Measurements from ENCODE around the gene PRKCH.

GRCh38 chr14:61581955-61582615, 260.7 kb downstream of the PRKCH start:
- TF ChIP-seq CTCF (IDR thresholded peaks at IDR 0.05) = no peak
- TF ChIP-seq POLR2A (IDR thresholded peaks at IDR 0.05) = no peak
- TF ChIP-seq POLR2AphosphoS5 (IDR thresholded peaks at IDR 0.05; ENCODE audit: insufficient read depth in 1 of 2, low read depth in 1 of 2) = no peak
